WTC11 (cell line): ENCODE data around the gene ZBTB7B. TPM values are rescaled to one million over a fixed set of nuclear protein-coding genes. Genes with fewer than 3 reads are reported as not detected.

ENCODE experiments used
- ATAC-seq: fragments of 200-7000 bp; cut with Tn5 transposase; 2 replicates; pipeline ENCODE4 v1.10.0; 2021; ENCODE audit warnings: mild to moderate bottlenecking, moderate library complexity
- CTCF ChIA-PET: fragments of 300-600 bp; sonication (Branson Sonifier 250); formaldehyde crosslinking; loops from one replicate; lab custom pipeline; 2021; ENCODE audit warnings: antibody characterized with exemption; lab: Charles Lee
- POLR2A ChIA-PET: fragments of 350-600 bp; sonication (Branson Sonifier 250); formaldehyde crosslinking; loops from one replicate; lab custom pipeline; 2021; ENCODE audit warnings: antibody characterized with exemption; lab: Charles Lee
- DNase-seq: peaks from one replicate; pipeline ENCODE4 v3.0.0; 2021; ENCODE audit warnings: low spot score
- H3K27ac Mint-ChIP-seq: 2 replicates; pipeline ENCODE4 v1.8.0; 2021; ENCODE audit warnings: mixed read lengths
- H3K27me3 Mint-ChIP-seq: 2 replicates; pipeline ENCODE4 v1.8.0; 2021; ENCODE audit warnings: low read depth, mild to moderate bottlenecking, moderate library complexity, mixed read lengths
- H3K36me3 Mint-ChIP-seq: 2 replicates; pipeline ENCODE4 v1.8.0; 2021; ENCODE audit warnings: mixed read lengths
- H3K4me1 Mint-ChIP-seq: 2 replicates; pipeline ENCODE4 v1.8.0; 2022; ENCODE audit warnings: mixed read lengths
- H3K4me3 Mint-ChIP-seq: 2 replicates; pipeline ENCODE4 v1.8.0; 2021; ENCODE audit warnings: mild to moderate bottlenecking, moderate library complexity, mixed read lengths
- H3K9me3 Mint-ChIP-seq: 2 replicates; pipeline ENCODE4 v1.8.0; 2021; ENCODE audit warnings: mixed read lengths
- E2F1 ChIP-seq: sonication (generic); formaldehyde crosslinking; IDR thresholded peaks from 2 replicates; pipeline ENCODE4 v1.8.0; 2022; ENCODE audit warnings: mild to moderate bottlenecking, missing genetic modification reagents
- E2F5 ChIP-seq: sonication (generic); formaldehyde crosslinking; IDR thresholded peaks from 2 replicates; pipeline ENCODE4 v1.8.1; 2022; ENCODE audit warnings: mild to moderate bottlenecking, moderate library complexity, missing genetic modification reagents
- ELF4 ChIP-seq: sonication (generic); formaldehyde crosslinking; IDR thresholded peaks from 2 replicates; pipeline ENCODE4 v1.8.1; 2022; ENCODE audit warnings: low read depth, mild to moderate bottlenecking, moderate library complexity, missing genetic modification reagents
- ETV6 ChIP-seq: sonication (generic); formaldehyde crosslinking; IDR thresholded peaks from 2 replicates; pipeline ENCODE4 v1.8.1; 2022; ENCODE audit warnings: mild to moderate bottlenecking, missing genetic modification reagents
- GABPB1 ChIP-seq: sonication (generic); formaldehyde crosslinking; IDR thresholded peaks from 2 replicates; pipeline ENCODE4 v1.8.1; 2023; ENCODE audit warnings: mild to moderate bottlenecking, missing genetic modification reagents
- HMGXB4 ChIP-seq: sonication (generic); formaldehyde crosslinking; IDR thresholded peaks from 2 replicates; pipeline ENCODE4 v1.8.1; 2023; ENCODE audit warnings: mild to moderate bottlenecking, moderate library complexity, missing genetic modification reagents
- MXD4 ChIP-seq: fragments of 250-450 bp; sonication (Bioruptor Pico); IDR thresholded peaks from 2 replicates; pipeline ENCODE4 v1.8.0; 2021; ENCODE audit warnings: mild to moderate bottlenecking, moderate library complexity, borderline replicate concordance
- OVOL2 ChIP-seq: fragments of 250-450 bp; sonication (Bioruptor Pico); IDR thresholded peaks from 2 replicates; pipeline ENCODE4 v1.9.0; 2021; ENCODE audit warnings: mild to moderate bottlenecking, borderline replicate concordance
- PRRX2 ChIP-seq: fragments of 250-450 bp; sonication (Bioruptor Pico); IDR thresholded peaks from 2 replicates; pipeline ENCODE4 v1.8.0; 2021; ENCODE audit warnings: mild to moderate bottlenecking
- RELA ChIP-seq: sonication (generic); formaldehyde crosslinking; IDR thresholded peaks from 2 replicates; pipeline ENCODE4 v1.8.1; 2022; ENCODE audit warnings: missing genetic modification reagents, mild to moderate bottlenecking, borderline replicate concordance
- SMAD3 ChIP-seq: sonication (generic); formaldehyde crosslinking; IDR thresholded peaks from 2 replicates; pipeline ENCODE4 v1.8.0; 2022; ENCODE audit warnings: missing genetic modification reagents, mild to moderate bottlenecking, borderline replicate concordance
- USF2 ChIP-seq: sonication (generic); formaldehyde crosslinking; IDR thresholded peaks from 2 replicates; pipeline ENCODE4 v1.8.1; 2023; ENCODE audit warnings: mild to moderate bottlenecking, missing genetic modification reagents, moderate library complexity
- ZNF263 ChIP-seq: sonication (generic); formaldehyde crosslinking; IDR thresholded peaks from 2 replicates; pipeline ENCODE4 v1.8.1; 2022; ENCODE audit warnings: low read depth, mild to moderate bottlenecking, moderate library complexity, missing genetic modification reagents
- ZNF317 ChIP-seq: sonication (generic); formaldehyde crosslinking; IDR thresholded peaks from 2 replicates; pipeline ENCODE4 v1.8.1; 2023; ENCODE audit warnings: low read depth, mild to moderate bottlenecking, moderate library complexity, missing genetic modification reagents, borderline replicate concordance
- total RNA-seq: library from RNA; stranded (reverse); gene quantifications from 3 replicates; pipeline ENCODE4 v1.2.3, GENCODE V29; 2021
- TF ChIP-seq, protein P1 (sequence below): fragments of 250-450 bp; sonication (Bioruptor Pico); conservative IDR thresholded peaks from 2 replicates; pipeline ENCODE4 v1.9.0; 2021; ENCODE audit warnings: mild to moderate bottlenecking
- TF ChIP-seq, protein P2 (sequence below): sonication (generic); formaldehyde crosslinking; conservative IDR thresholded peaks from 2 replicates; pipeline ENCODE4 v1.8.1; 2023; ENCODE audit warnings: mild to moderate bottlenecking, low read depth, missing genetic modification reagents, moderate library complexity

ZBTB7B gene
- total RNA-seq, 1 experiment from 2014 or later = 29.8 TPM

- TF ChIP-seq, protein P1, sequence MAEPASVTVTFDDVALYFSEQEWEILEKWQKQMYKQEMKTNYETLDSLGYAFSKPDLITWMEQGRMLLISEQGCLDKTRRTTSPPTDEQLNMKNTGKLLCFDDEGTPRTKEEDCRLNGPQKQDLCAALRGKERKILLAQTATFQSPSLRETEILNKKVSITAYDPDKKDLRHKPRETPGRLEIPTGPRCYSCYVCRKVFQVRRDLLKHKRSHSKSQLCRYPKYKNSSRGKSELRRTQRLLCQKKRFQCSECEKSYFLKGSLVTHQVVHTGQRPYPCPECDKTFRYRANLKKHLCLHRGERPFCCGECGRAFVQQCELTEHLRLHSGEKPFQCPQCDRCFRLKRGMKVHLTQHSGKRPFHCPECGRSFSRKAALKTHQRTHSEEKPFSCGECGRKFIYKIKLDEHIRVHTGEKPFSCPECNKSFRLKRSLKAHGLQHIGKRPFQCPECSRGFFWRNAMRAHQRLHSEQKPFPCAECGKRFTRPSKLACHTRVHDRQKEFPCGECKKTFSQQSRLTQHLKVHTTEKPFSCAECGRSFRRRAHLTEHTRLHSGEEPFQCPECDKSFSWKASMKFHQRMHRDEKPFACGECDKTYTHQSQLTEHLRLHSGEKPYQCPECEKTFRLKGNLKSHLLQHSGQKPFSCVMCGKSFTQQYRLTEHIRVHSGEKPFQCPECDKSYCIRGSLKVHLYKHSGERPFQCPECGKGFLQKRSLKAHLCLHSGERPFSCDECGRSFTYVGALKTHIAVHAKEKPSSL (CRISPR knock-in tag) = no peak
These were observed 2.7 kb downstream of the ZBTB7B start (continued) for GRCh38 chr1:155005076-155006011.

- peaks cover 48% of the 10 kb centered on the region for H3K4me1 Mint-ChIP-seq
- H3K4me3 Mint-ChIP-seq = no peak overlapping the region
These were observed 4.0 kb downstream of the ZBTB7B start for GRCh38 chr1:155006601-155007101.

DNA sequence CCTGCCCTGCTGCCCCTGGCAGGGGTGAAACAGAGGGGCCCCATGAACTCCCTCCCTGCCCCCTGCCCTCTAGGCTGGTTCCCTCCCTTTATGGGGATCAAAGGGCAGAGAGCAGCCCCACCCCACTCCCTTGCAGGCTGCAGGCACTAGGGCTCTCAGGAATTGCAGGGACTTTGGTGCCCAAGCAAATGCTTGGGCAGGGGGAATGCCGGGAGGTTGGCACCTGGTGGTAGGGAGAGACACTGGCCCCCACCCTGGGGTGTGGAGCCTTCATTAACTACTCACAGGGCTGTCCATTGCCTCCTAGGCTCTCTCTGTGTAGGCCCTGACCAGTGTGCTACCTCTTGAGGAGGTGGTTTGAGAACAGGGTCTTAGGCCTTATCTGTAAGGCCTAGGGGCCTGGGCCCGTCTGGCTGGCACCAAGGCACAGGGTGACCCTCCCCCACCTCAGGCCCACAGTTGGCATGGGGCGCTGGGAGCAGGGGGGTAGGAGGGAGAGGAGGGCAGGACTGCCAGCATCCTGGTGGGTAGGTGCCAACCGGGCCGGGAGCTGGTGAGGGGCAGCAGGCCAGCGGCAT is 4.7 kb downstream of the ZBTB7B start:
- peaks cover 50% of the 10 kb centered on the region for H3K4me1 Mint-ChIP-seq

More at GRCh38 chr1:155006601-155007101, 4.0 kb downstream of the ZBTB7B start:
- ATAC-seq = no peak
- no peaks in the 10 kb centered on the region for H3K27me3 Mint-ChIP-seq
- POLR2A ChIA-PET = interaction anchor here (0.9 kb wide), 1 partner anchor 74 kb away, joined by 3 read pairs; no protein-coding TSS in a partner anchor
- H3K27ac Mint-ChIP-seq = no peak overlapping the region
- H3K9me3 Mint-ChIP-seq = no peaks in the 10 kb centered on the region
- CTCF ChIA-PET = interaction anchor here (0.7 to 4.3 kb wide), 8 partner anchors 10 to 166 kb away, joined by 3 to 58 read pairs (median 5); partner anchors contain the start of genes ADAM15 and KRTCAP2
- no peak for DNase-seq
- TF ChIP-seq PRRX2 (CRISPR knock-in tag) (no peak), ZNF317 (CRISPR knock-in tag) (no peak), GABPB1 (CRISPR knock-in tag) (no peak), ELF4 (CRISPR knock-in tag) (no peak), ETV6 (no peak), RELA (CRISPR knock-in tag) (no peak), ZNF263 (CRISPR knock-in tag) (no peak), MXD4 (CRISPR knock-in tag) (no peak), E2F5 (CRISPR knock-in tag) (no peak), SMAD3 (CRISPR knock-in tag) (no peak)
- no peaks in the 10 kb centered on the region for H3K36me3 Mint-ChIP-seq

More for the DNA sequence above, 4.7 kb downstream of the ZBTB7B start:
- CTCF ChIA-PET = interaction anchor here (0.9 to 4.3 kb wide), 16 partner anchors 8 to 186 kb away, joined by 3 to 58 read pairs (median 6); partner anchors contain the start of genes ADAM15, KRTCAP2 and PBXIP1
- Mint-ChIP-seq H3K4me3 (no peak overlapping the region), H3K27ac (no peak overlapping the region), H3K27me3 (no peaks in the 10 kb centered on the region)
- ATAC-seq = no peak
- POLR2A ChIA-PET = interaction anchor here (0.5 to 1.7 kb wide), 6 partner anchors 7 to 74 kb away, joined by 3 to 7 read pairs (median 4); partner anchors contain the start of genes FLAD1 and SHC1
- TF ChIP-seq, protein P2, sequence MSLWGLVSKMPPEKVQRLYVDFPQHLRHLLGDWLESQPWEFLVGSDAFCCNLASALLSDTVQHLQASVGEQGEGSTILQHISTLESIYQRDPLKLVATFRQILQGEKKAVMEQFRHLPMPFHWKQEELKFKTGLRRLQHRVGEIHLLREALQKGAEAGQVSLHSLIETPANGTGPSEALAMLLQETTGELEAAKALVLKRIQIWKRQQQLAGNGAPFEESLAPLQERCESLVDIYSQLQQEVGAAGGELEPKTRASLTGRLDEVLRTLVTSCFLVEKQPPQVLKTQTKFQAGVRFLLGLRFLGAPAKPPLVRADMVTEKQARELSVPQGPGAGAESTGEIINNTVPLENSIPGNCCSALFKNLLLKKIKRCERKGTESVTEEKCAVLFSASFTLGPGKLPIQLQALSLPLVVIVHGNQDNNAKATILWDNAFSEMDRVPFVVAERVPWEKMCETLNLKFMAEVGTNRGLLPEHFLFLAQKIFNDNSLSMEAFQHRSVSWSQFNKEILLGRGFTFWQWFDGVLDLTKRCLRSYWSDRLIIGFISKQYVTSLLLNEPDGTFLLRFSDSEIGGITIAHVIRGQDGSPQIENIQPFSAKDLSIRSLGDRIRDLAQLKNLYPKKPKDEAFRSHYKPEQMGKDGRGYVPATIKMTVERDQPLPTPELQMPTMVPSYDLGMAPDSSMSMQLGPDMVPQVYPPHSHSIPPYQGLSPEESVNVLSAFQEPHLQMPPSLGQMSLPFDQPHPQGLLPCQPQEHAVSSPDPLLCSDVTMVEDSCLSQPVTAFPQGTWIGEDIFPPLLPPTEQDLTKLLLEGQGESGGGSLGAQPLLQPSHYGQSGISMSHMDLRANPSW (CRISPR knock-in tag) = no peak
- TF ChIP-seq OVOL2 (CRISPR knock-in tag) (no peak), ZNF263 (CRISPR knock-in tag) (no peak), USF2 (CRISPR knock-in tag) (no peak), E2F1 (CRISPR knock-in tag) (no peak), HMGXB4 (CRISPR knock-in tag) (no peak)
- TF ChIP-seq, all 79 proteins: peak for 0
- H3K36me3 Mint-ChIP-seq = no peaks in the 10 kb centered on the region
- H3K9me3 Mint-ChIP-seq = no peaks in the 10 kb centered on the region
- no peak for DNase-seq
